HG03097 (cell line): ENCODE data around the gene WFDC1.
"Not testable (repeated sequence)": the region's sequence is repeated elsewhere in the genome, so short reads cannot be mapped to it uniquely, and the experiment has no call there.

Experiments
- ATAC-seq: cut with Tn5 transposase; IDR thresholded peaks from one replicate; pipeline ENCODE4 v1.9.1; 2021; ENCODE audit not compliant: unreplicated experiment, low FRiP score

WFDC1 gene

GRCh38 chr16:84324434-84325262 is 30.0 kb downstream of the WFDC1 start:
- no peak for ATAC-seq

- no peak for ATAC-seq
These were observed 31.9 kb downstream of the WFDC1 start for GRCh38 chr16:84326545-84326944.

- no peak for ATAC-seq
These were observed 33.3 kb downstream of the WFDC1 start for GRCh38 chr16:84327926-84328505.

GRCh38 chr16:84329016-84329415 is 34.3 kb downstream of the WFDC1 start:
- no peak for ATAC-seq

GRCh38 chr16:84329843-84330684 is 35.4 kb downstream of the WFDC1 start:
- ATAC-seq, result no peak

- ATAC-seq, result no peak
These were observed 36.0 kb downstream of the WFDC1 start for GRCh38 chr16:84330685-84331050.

GRCh38 chr16:84331998-84332780 is 37.5 kb downstream of the WFDC1 start:
- ATAC-seq, result no peak

- ATAC-seq, result no peak
These were observed 38.5 kb downstream of the WFDC1 start for GRCh38 chr16:84332975-84333684.

GRCh38 chr16:84334058-84334457 is 39.4 kb downstream of the WFDC1 start:
- no peak for ATAC-seq

- no peak for ATAC-seq
These were observed 39.8 kb downstream of the WFDC1 start for GRCh38 chr16:84334482-84334881.

GRCh38 chr16:84337236-84337635 is 42.6 kb downstream of the WFDC1 start:
- ATAC-seq, result not testable (repeated sequence)

GRCh38 chr16:84339311-84339710 is 44.6 kb downstream of the WFDC1 start:
- no peak for ATAC-seq

- no peak for ATAC-seq
These were observed 45.1 kb downstream of the WFDC1 start for GRCh38 chr16:84339766-84340165.

- no peak for ATAC-seq
These were observed 45.8 kb downstream of the WFDC1 start for GRCh38 chr16:84340325-84341040.

GRCh38 chr16:84341528-84342295 is 47.0 kb downstream of the WFDC1 start:
- no peak for ATAC-seq

- not testable (repeated sequence) for ATAC-seq
These were observed 49.1 kb downstream of the WFDC1 start for GRCh38 chr16:84343800-84344199.

- no peak for ATAC-seq
These were observed 50.1 kb downstream of the WFDC1 start for GRCh38 chr16:84344781-84345180.

GRCh38 chr16:84347161-84347560 is 52.5 kb downstream of the WFDC1 start:
- ATAC-seq, result no peak
